Umbilical cord (tissue), 2 donors: Measurements from ENCODE around the gene ZNF417. TPM values are rescaled to one million over a fixed set of nuclear protein-coding genes. Genes with fewer than 3 reads are reported as not detected.
A peak's percentile ranks its signal among the peaks of the same experiment; 100 is the strongest.

ENCODE experiments used
- DNase-seq: peaks from one replicate; pipeline ENCODE4 v3.0.0-alpha.2; 2015; ENCODE audit warnings: low spot score
- total RNA-seq: library from RNA; depleted of rRNA; stranded (reverse); fragments of >200 nt; gene quantifications from one replicate; pipeline ENCODE4 v1.2.3, GENCODE V29; 2014; ENCODE audit warnings: low replicate concordance; ENCODE audit not compliant: insufficient read depth

ZNF417 gene
- 29.1 TPM for total RNA-seq

- DNase-seq = peak; percentile 99
Measured at GRCh38 chr19:57916168-57916995, at the start of gene ZNF417. ZNF417 (minus strand) TSS chr19:57916592; CDS start chr19:57916411, 181 bp downstream.

- no peak for DNase-seq
Measured at GRCh38 chr19:57964761-57965160, 48.4 kb upstream of the ZNF417 start.

DNA sequence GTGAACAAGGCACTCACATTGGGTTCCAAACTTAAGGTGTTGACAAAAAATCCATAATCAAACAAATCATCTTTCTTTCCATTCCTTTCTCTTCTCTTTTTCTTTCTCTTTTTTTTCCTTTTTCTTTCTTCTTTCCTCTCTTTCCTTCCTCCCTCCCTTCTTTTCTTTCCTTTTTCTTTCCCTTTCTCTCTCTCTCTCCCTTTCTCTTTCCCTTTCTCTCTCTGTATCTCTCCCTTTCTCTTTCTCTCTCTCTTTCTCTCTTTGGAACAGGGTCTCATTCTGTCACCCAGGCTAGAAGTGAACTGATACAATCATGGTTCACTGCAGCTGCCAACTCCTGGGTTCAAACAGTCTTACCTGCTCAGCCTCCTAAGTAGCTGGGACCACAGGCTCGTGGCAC is 45.4 kb upstream of the ZNF417 start:
- DNase-seq = no peak

GRCh38 chr19:57954996-57955395 is 38.6 kb upstream of the ZNF417 start:
- DNase-seq = no peak

DNA sequence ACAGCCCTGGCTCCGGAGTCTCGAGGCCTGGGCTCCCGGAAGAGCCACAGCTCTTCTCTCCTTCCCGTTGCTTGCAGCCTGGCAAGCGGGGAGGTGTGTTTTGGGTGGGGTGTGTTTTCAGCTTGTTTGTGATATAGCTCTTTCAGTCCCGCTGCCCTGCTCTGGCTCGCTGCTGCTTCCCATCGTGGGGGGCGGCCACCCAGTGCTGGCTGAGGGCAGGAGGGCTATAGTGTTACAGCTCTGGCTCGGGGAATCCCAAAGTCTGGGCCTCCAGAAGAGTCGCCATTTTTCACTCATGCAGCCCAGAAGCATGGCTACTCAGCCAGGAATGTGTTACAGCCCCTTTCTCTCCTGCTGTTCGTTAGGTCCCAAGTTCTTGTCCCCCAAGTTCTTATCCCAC is 33.3 kb upstream of the ZNF417 start:
- no peak for DNase-seq

DNA sequence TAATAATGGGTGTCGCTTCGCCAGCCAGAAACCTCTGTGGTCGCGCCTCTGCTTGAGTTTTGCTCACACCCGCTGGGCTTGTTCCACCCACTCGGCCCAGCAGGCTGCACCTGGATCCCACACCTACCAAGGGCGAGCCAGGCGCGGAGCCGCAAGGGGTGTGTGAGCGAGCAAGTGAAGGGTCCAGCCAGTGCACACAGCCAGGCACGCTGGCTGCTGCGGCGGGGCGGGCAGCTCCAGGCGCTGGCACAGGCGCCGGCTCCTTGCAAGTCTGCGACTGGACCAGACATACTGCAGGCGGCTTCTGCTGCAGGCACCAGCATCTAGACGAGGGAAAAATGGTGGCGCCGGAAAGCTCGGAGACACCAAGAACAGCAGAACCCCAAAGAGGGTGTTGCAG is 32.9 kb upstream of the ZNF417 start:
- no peak for DNase-seq

GRCh38 chr19:57947419-57948134 is 31.2 kb upstream of the ZNF417 start, which contains the start of gene ZNF256:
ZNF256 (minus strand) TSS chr19:57947706; CDS start chr19:57947474, 232 bp downstream.
- DNase-seq = peak; percentile 97

DNA sequence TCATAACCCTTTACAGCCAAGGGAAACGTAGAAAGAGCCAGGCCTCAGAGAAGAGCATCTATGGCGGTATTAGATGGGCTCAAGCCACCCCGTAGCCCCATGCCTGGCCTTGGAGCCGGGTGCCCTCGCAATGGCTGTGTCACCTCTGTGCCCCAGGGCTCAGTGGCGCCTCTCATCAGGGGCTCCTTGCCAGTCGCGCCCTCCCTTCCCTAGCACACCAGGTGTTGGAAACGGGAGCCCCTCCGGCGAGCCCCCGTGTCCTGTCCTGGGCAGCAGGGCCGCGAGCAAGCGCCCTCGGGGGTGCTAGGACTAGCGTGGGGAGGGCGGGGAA is 30.7 kb upstream of the ZNF417 start:
- no peak for DNase-seq

GRCh38 chr19:57946316-57946715 is 29.9 kb upstream of the ZNF417 start:
- DNase-seq = no peak

DNA sequence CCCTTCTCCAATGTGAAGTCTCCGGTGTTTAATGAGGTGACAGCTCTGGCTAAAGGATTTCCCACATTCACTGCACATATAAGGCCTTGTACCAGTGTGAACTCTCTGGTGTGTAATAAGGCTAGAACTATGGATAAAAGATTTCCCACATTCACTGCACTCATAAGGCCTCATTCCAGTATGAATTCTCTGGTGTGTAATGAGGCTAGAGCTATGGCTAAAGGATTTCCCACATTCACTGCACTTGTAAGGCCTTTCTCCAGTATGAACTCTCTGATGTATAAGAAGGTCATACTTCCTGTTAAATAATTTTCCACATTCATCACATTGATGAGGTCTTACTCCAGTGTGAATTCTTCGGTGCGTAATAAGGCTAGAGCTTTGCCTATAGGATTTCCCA is 25.2 kb upstream of the ZNF417 start:
- no peak for DNase-seq

- no peak for DNase-seq
Measured at GRCh38 chr19:57935731-57936130, 19.3 kb upstream of the ZNF417 start.

DNA sequence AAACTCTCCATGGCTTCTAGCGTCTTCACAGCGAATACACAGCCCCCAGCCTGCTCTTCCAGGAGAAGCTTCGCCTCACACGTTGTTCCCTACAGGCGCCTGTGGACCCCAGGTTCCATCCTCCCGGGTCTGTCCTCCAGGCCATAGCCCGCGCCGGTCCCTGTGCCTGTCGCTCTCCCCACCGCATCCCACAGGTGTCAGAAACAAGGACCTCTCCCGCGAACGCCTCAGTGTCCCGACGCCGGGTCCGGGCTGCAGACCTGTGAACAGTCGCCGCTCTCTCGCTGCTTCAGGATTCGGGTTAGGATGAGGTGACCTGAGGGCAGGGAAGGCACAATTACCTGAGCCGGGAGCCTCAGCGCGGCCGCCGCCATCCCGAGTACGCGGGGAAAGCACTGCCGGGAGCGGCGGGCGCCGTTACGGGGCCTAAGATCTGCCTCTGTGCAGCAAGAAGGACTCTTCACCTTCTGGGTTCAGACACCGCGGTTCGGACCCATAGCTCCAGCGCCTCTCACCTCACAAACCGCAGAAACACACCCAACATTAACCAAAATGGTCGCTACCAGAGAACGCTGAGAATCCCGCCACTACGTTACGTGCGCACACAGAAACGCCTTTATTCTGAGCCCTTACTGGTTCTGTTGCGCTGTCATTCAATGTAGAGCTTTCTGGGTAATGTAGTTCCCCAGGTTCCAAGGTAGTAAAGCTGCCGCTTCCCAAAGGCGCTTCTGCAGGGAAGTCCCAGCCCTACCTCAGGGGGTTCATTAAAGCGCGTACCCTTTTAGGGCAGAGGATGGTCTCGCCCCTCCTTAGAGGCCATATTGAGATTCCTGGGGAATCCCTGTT is 18.7 kb upstream of the ZNF417 start, which contains the start of gene ZNF418:
TSS of gene ZNF418 (minus strand) at position 583 of the 846 bp plus-strand sequence. CDS start 1,580 bp downstream, outside the sequence.
- DNase-seq = peak; percentile 93

DNA sequence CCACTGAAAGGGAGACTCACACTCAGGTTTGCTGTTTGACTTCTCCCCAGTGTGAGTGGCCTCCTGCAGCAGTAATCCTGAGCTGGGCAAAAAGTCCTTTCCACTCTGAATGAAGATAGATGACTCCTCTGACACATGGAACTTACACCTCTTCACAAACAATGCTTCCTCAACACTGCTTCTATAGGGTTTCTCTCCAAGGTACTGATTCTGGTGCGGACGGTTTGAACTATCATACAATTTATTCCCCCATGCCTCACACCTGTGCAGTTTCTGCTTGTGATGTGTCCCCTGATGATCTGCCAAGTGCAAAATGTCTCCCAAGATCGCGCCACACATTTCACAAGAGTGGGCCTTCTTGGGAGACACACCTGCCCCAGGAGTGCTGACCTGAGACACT is 11.2 kb upstream of the ZNF417 start:
- no peak for DNase-seq

GRCh38 chr19:57914531-57914930 is 1.9 kb downstream of the ZNF417 start:
- no peak for DNase-seq

GRCh38 chr19:57907394-57907793 is 9.0 kb downstream of the ZNF417 start:
- DNase-seq = no peak

DNA sequence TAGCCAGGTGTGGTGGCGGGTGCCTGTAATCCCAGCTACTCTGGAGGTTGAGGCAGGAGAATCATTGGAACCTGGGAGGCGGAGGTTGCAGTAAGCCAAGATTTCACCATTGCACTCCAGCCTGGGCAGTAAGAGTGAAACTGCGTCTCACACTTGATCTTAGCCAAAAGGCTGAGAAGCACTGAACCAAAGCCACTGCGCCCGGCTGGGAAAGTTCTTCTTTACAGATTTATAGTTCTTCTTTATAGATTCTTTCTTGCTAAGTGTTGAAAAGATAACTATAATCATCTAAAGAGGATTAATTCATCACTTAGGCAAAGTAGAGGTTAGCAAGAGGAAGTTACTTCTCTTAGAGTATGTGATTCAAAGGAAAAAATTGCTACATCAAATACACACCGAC is 11.1 kb downstream of the ZNF417 start:
- no peak for DNase-seq

DNA sequence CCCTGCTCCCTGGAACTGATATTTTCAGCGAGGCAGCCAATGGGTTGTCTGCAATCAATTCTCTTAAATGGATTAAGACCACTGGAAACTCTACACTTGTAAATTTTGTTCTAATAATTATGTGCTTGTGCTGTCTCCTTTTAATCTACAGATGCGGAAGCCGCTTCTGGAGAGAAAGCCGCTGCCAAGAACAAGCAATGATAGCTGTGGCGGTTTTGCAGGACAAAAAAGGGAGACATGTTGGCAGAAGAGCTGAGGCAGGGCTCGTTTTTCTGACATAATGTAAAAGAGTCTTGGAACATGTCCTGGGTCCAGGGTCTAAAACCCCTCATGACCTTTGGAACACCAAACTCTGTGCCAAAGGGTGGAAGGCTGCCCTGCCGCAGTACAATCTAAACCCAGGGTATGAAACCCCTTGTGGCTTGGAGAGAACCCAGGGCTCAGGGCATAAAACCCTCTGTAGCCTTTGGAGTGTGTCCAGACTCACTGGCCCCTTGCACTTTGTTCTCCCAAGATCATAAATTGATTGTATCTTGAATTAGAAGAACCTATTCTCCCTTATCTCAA is 12.7 kb downstream of the ZNF417 start:
- no peak for DNase-seq

GRCh38 chr19:57900311-57900710 is 16.1 kb downstream of the ZNF417 start:
- DNase-seq = peak; percentile 90

GRCh38 chr19:57890706-57891105 is 25.7 kb downstream of the ZNF417 start:
- peak; percentile 84 for DNase-seq

DNA sequence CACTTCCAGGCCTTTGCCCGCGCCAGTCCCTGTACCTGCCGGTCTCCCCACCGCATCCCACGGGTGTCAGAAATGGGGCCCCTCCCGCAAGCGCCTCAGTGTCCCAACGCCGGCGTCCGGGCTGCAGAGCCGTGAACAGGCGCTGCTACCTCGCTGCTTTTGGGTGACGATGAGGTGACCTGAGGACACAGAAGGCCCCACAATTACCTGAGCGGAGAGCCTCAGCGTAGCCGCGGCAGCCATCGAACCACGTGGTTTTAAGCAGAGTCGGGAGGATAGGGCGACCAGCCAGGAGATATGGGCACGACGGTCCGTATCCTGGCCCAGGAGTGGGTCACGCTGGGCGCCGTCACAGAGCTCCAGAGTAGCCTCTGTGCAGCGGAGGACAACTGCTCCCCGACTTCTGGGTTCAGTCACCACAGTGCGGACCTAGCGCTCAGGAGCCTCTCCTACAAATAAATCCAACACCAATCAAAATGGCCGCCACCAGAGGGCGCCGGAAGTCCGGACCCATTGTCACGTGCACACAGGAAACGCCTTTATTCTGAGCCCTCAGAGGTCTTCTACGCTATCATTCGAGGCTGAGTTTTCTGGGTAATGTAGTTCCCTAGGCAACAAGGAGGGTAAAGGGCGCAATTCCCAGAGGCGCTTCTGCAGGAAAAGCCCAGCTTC is 27.7 kb downstream of the ZNF417 start, which contains the start of gene ZNF814:
TSS of gene ZNF814 (minus strand) at position 478 of the 672 bp plus-strand sequence. CDS start at position 243, 235 bp downstream.
- DNase-seq = peak; percentile 88

DNA sequence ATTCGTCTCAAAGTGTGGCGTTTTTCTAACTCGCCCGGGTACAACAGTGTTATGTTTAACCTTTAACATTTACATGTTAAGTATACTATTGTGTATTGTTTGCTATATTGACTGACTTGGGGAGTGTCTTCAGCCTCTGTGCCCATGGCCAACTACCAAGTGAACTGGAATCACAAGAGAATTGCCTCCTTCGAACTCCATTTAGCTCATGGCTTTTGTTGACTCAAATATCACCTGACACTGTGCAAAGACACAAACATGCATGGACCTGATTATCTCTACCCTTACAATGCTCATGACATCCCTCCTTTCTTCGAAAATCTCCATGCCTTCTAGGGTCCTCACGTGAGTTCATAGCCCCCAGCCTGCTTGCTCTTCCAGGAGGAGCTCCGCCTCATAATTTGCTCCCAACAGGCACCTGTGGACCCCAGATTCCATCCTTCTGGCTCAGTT is 28.3 kb downstream of the ZNF417 start:
- DNase-seq = no peak
